Adrenal gland (tissue), 12 donors: ENCODE results near the gene TAB2. TPM values are rescaled to one million over a fixed set of nuclear protein-coding genes. Genes with fewer than 3 reads are reported as not detected.

Experiments
- DNase-seq, 7 donors: peaks; one replicate each; pipeline ENCODE4 v3.0.0-alpha.2; 2019 to 2020
- H3K27ac ChIP-seq, 5 donors: fragments of 200-600 bp; sonication (generic) in 4 of 5; 1 replicate in 3 of 5; 2 replicates in 2 of 5; pipeline versions ENCODE4 v1.5.1 to v1.8.0; 2016 to 2020; ENCODE audit warnings: mild to moderate bottlenecking in 1 of 5
- H3K27me3 ChIP-seq: fragments of 200-600 bp; 2 replicates; pipeline ENCODE4 v1.8.0; 2021
- H3K36me3 ChIP-seq, 2 donors: fragments of 200-600 bp; replicated peaks in 1 of 2; 1 replicate in 1 of 2; 2 replicates in 1 of 2; pipeline versions ENCODE4 v1.5.1 to v1.8.0; 2018 to 2022
- H3K4me1 ChIP-seq, 2 donors: fragments of 200-600 bp; replicated peaks in 1 of 2; 1 replicate in 1 of 2; 2 replicates in 1 of 2; pipeline versions ENCODE4 v1.5.1 to v1.8.0; 2018 to 2021
- H3K4me3 ChIP-seq, 4 donors: fragments of 200-600 bp; sonication (generic) in 3 of 4; one replicate each; pipeline ENCODE4 v1.5.1; 2016 to 2018
- H3K9me3 ChIP-seq, 3 donors: fragments of 200-600 bp; sonication (generic) in 1 of 3; replicated peaks in 1 of 3; 1 replicate in 2 of 3; 2 replicates in 1 of 3; pipeline versions ENCODE4 v1.5.1 to v1.8.0; 2016 to 2021
- CTCF ChIP-seq, 6 experiments: fragments of 450-650 bp in 4 of 6; fragments of 200-600 bp in 2 of 6; sonication (generic) in 1 of 6; IDR thresholded peaks; 1 replicate in 5 of 6; 2 replicates in 1 of 6; pipeline versions ENCODE4 v1.5.1 to v1.8.0; 2016 to 2021; ENCODE audit warnings: antibody characterized with exemption in 6 of 6, mild to moderate bottlenecking in 2 of 6, moderate library complexity in 1 of 6
- POLR2A ChIP-seq, 2 donors: fragments of 450-650 bp; IDR thresholded peaks; one replicate each; pipeline ENCODE4 v1.6.1; 2017; ENCODE audit warnings: antibody characterized with exemption in 2 of 2, mild to moderate bottlenecking in 2 of 2, moderate library complexity in 1 of 2
- WGBS, 4 donors: extraction: QIAGEN DNeasy Blood & Tissue Kit in 2 of 4; methylation state at CpG; one replicate each; pipeline versions ENCODE4 v1.1.5 to v1.1.7; 2013 to 2017; 5-methylcytosine and 5-hydroxymethylcytosine counted together
- intact Hi-C, 2 donors: fragments of 100-400 bp; cut with DNase I; formaldehyde crosslinking; loops; one replicate each; pipeline versions ENCODE4 v1.14.1 to v1.15.0; 2022 to 2023
- polyA plus RNA-seq, 3 donors: library from polyadenylated mRNA; stranded (reverse); fragments of 200-250 nt in 2 of 3; fragments of 350-450 nt in 1 of 3; fragmentation: Illumina TruSeq in 1 of 3; extraction: RNeasy Lipid Tissue Mini Kit (QIAGEN cat#74804) in 1 of 3; gene quantifications; one replicate each; pipeline ENCODE4 v1.2.3, GENCODE V29; 2013 to 2014
- total RNA-seq, 9 donors: library from RNA; depleted of rRNA in 4 of 9; stranded (reverse); fragments of >200 nt in 4 of 9; fragments of 120-200 nt in 1 of 9; fragmentation: NEBNext Ultra II Directional in 1 of 9; extraction: Animal tissue kit (Norgen Biotek cat#: 25700) in 1 of 9; gene quantifications; one replicate each; pipeline versions ENCODE4 v1.1.0 to v1.2.4, GENCODE V29; 2013 to 2023
- donor health status: healthy with polysubstance abuse.
- donor health status: Bipolar disorder and iron deficiency.
- donor health status: DM: yes; HTN: yes; CAD: no.
- donor health status: DM: no; HTN: no; CAD: no.
- donor health status: DM: no; HTN: no; CAD: no.
- donor health status: DM: yes; HTN: yes; CAD: no.

TAB2 gene
- total and polyA plus RNA-seq, 12 donors: 10.8 to 68.8 (median 43.9) TPM

- no peak for DNase-seq
- H3K4me1 ChIP-seq: peaks cover 3 to 11% of the 10 kb centered on the region in 2 donors
- no peaks in the 10 kb centered on the region for H3K27me3 ChIP-seq
- no peaks in the 10 kb centered on the region for H3K36me3 ChIP-seq
- WGBS, 4 donors: 92 to 95% (median 94%) methylated on average over 17 of the region's 17 CpGs
- H3K4me3 ChIP-seq: no peak overlapping the region
- TF ChIP-seq POLR2A (IDR thresholded peaks at IDR 0.05): no peak
- no peak for TF ChIP-seq CTCF (IDR thresholded peaks at IDR 0.05)
- no peak overlapping the region for H3K27ac ChIP-seq
- no peaks in the 10 kb centered on the region for H3K9me3 ChIP-seq
- intact Hi-C loops: no loop called here
Observed at GRCh38 chr6:149357726-149358538, 40.4 kb downstream of the TAB2 start.

- peaks cover 3 to 13% of the 10 kb centered on the region in 2 donors for H3K4me1 ChIP-seq
- H3K27me3 ChIP-seq: no peaks in the 10 kb centered on the region
- intact Hi-C loops: no loop called here
- TF ChIP-seq CTCF (IDR thresholded peaks at IDR 0.05) (no peak), POLR2A (IDR thresholded peaks at IDR 0.05) (no peak)
- no peaks in the 10 kb centered on the region for H3K9me3 ChIP-seq
- DNase-seq: no peak
- H3K27ac ChIP-seq: no peak overlapping the region
- H3K4me3 ChIP-seq: no peak overlapping the region
- no peaks in the 10 kb centered on the region for H3K36me3 ChIP-seq
Observed at GRCh38 chr6:149359440-149359839, 41.9 kb downstream of the TAB2 start.

GRCh38 chr6:149360536-149360935 is 43.0 kb downstream of the TAB2 start:
- Histone ChIP-seq H3K36me3 (no peaks in the 10 kb centered on the region), H3K4me1 (peaks cover 3 to 24% of the 10 kb centered on the region in 2 donors), H3K9me3 (no peaks in the 10 kb centered on the region), H3K27ac (no peak overlapping the region), H3K4me3 (no peak overlapping the region), H3K27me3 (no peaks in the 10 kb centered on the region)
- 97 to 100% (median 98%) methylated on average over 3 of the region's 3 CpGs for WGBS, 4 donors
- TF ChIP-seq CTCF (IDR thresholded peaks at IDR 0.05) (no peak), POLR2A (IDR thresholded peaks at IDR 0.05) (no peak)
- no peak for DNase-seq
- intact Hi-C loops: no loop called here

- no peaks in the 10 kb centered on the region for H3K27me3 ChIP-seq
- H3K4me1 ChIP-seq: peaks cover 3 to 24% of the 10 kb centered on the region in 2 donors
- TF ChIP-seq CTCF (IDR thresholded peaks at IDR 0.05) (no peak), POLR2A (IDR thresholded peaks at IDR 0.05) (no peak)
- no peaks in the 10 kb centered on the region for H3K36me3 ChIP-seq
- 93 to 98% (median 96%) methylated on average over 5 of the region's 5 CpGs for WGBS, 4 donors
- DNase-seq: no peak
- no peaks in the 10 kb centered on the region for H3K9me3 ChIP-seq
- H3K4me3 ChIP-seq: no peak overlapping the region
- H3K27ac ChIP-seq: no peak overlapping the region
- intact Hi-C loops: no loop called here
Observed at GRCh38 chr6:149362289-149362688, 44.8 kb downstream of the TAB2 start.
